NCI-H1105 treated with DMSO at 0.1 percent for 48 hours (cell line): ENCODE measurements around the gene GZF1.

Experiments used
- DNase-seq: peaks from one replicate; lab custom pipeline; 2025; lab: John Stamatoyannopoulos, UW

Gene GZF1

GRCh38 chr20:23407781-23408464, 45.9 kb downstream of the GZF1 start:
- no peak for DNase-seq

GRCh38 chr20:23408957-23409356, 47.0 kb downstream of the GZF1 start:
- no peak for DNase-seq

- no peak for DNase-seq
These were observed 47.8 kb downstream of the GZF1 start for GRCh38 chr20:23409800-23410199.

GRCh38 chr20:23410916-23411695, 49.1 kb downstream of the GZF1 start:
- no peak for DNase-seq

- no peak for DNase-seq
These were observed 50.0 kb downstream of the GZF1 start for GRCh38 chr20:23412026-23412425.

- DNase-seq = no peak
These were observed 52.0 kb downstream of the GZF1 start for GRCh38 chr20:23413862-23414422.

- no peak for DNase-seq
These were observed 52.7 kb downstream of the GZF1 start for GRCh38 chr20:23414526-23415188.

- DNase-seq = no peak
These were observed 53.6 kb downstream of the GZF1 start for GRCh38 chr20:23415555-23415954.

- no peak for DNase-seq
These were observed 54.1 kb downstream of the GZF1 start for GRCh38 chr20:23415959-23416583.

- DNase-seq = no peak
These were observed 55.9 kb downstream of the GZF1 start for GRCh38 chr20:23417861-23418260.

GRCh38 chr20:23419657-23419994, 57.6 kb downstream of the GZF1 start:
- DNase-seq = no peak

GRCh38 chr20:23419995-23420901, 58.3 kb downstream of the GZF1 start:
- peak; percentile 39 for DNase-seq

GRCh38 chr20:23420943-23421931, 59.3 kb downstream of the GZF1 start, which contains the start of gene NAPB:
Gene NAPB (minus strand): TSS chr20:23421488. CDS start chr20:23421402, 86 bp downstream.
- DNase-seq = peak; percentile 93
